Measurements from ENCODE around the gene PRRT4. TPM values are rescaled to one million over a fixed set of nuclear protein-coding genes. Genes with fewer than 3 reads are reported as not detected.

The PRRT4 gene
- total and polyA plus RNA-seq, 2 of the 4 experiments (the other 2 are of a cell fraction), result not detected

GRCh38 chr7:128364166-128364870 lies 2.8 kb upstream of the PRRT4 start:
- Histone ChIP-seq H3K79me1 (ENCODE audit: low read depth in 1 of 2, low read length in 2 of 2) (no peaks in the 10 kb centered on the region), H2BK5ac (ENCODE audit: low read depth, low read length, poor library complexity, severe bottlenecking) (no peak overlapping the region)
- CTCF ChIA-PET, result no interaction called here

More at GRCh38 chr7:128364166-128364870, 2.8 kb upstream of the PRRT4 start:
- Histone ChIP-seq H3K9me1 (ENCODE audit: insufficient read depth, low read length) (no peaks in the 10 kb centered on the region), H2BK15ac (ENCODE audit: low read depth, low read length) (no peak overlapping the region), H3K27ac (ENCODE audit: insufficient read depth, low read length) (no peak overlapping the region), H2BK20ac (ENCODE audit: low read depth, low read length) (no peak overlapping the region), H3K14ac (replicated peaks; ENCODE audit: low read depth, low read length) (no peak overlapping the region), H2AK5ac (ENCODE audit: low read depth, low read length) (no peak overlapping the region), H3K4me3 (ENCODE audit: insufficient read depth, low read depth, low read length) (no peak overlapping the region), H3K4me1 (ENCODE audit: control insufficient read depth, insufficient read depth, low read length) (no peaks in the 10 kb centered on the region; the same call in 1 of the 2 replicates), H3K36me3 (ENCODE audit: control insufficient read depth, insufficient read depth, low read length) (no peaks in the 10 kb centered on the region), H4K91ac (ENCODE audit: insufficient read depth, low read depth, low read length) (no peak overlapping the region), H4K5ac (ENCODE audit: low read depth, low read length) (no peak overlapping the region), H3K4me2 (ENCODE audit: low read depth, low read length) (no peak overlapping the region), H2AFZ (replicated peaks; ENCODE audit: low read length, poor library complexity) (no peak overlapping the region), H3K23ac (ENCODE audit: low read depth, low read length) (no peak overlapping the region; the same call in 1 of the 2 replicates), H3K9ac (ENCODE audit: low read depth, low read length) (no peak overlapping the region), H3K4ac (ENCODE audit: low read depth, low read length) (no peak overlapping the region), H2BK120ac (ENCODE audit: low read depth, low read length) (no peak overlapping the region), H3K56ac (ENCODE audit: extremely low read depth, insufficient read depth, low read length) (no peak overlapping the region), H2AK9ac (replicated peaks; ENCODE audit: low read depth, low read length, poor library complexity) (no peak overlapping the region), H3K9me3 (ENCODE audit: control insufficient read depth, insufficient read depth, low read length) (no peaks in the 10 kb centered on the region), H4K8ac (ENCODE audit: low read depth in 2 of 2, low read length in 2 of 2) (no peak overlapping the region), H3K27me3 (ENCODE audit: control insufficient read depth, insufficient read depth, low read length) (peaks cover 68% of the 10 kb centered on the region), H4K20me1 (ENCODE audit: insufficient read depth, low read length) (0 out of 2 replicates have a peak, but pooled peaks cover 3% of the 10 kb centered on the region), H3K18ac (ENCODE audit: low read depth, low read length) (no peak overlapping the region)
- BruUV-seq (replicated peaks), result no TSS peak
- no peak for DNase-seq
- whole genome bisulfite sequencing, 2 experiments (ENCODE audit: extremely low coverage in 2 of 2, insufficient read length in 1 of 2), result no CpG with 5 or more reads among the region's 4 CpGs
- POLR2A ChIA-PET (ENCODE audit: unreplicated experiment), result no interaction called here
- TF ChIP-seq USF2 (IDR thresholded peaks at IDR 0.05; ENCODE audit: low read depth, low read length) (no peak), CEBPB (IDR thresholded peaks at IDR 0.05; ENCODE audit: low read depth, low read length) (no peak), NFE2L2 (IDR thresholded peaks at IDR 0.05; ENCODE audit: low read depth, low read length) (no peak), CHD1 (IDR thresholded peaks at IDR 0.05; ENCODE audit: low read depth, low read length) (no peak), MAFK (IDR thresholded peaks at IDR 0.05; ENCODE audit: low read depth, low read length) (no peak), ELK1 (IDR thresholded peaks at IDR 0.05; ENCODE audit: borderline replicate concordance, low read depth, low read length) (no peak)
- ATAC-seq (ENCODE audit: low read depth), result no peak
- intact Hi-C loops (cut with micrococcal nuclease) (no loop called here), in situ Hi-C loops (cut with MboI; ENCODE audit: low sequenced_read_pairs) (no loop called here), dilution Hi-C loops (cut with HindIII; ENCODE audit: low sequenced_read_pairs, unreplicated experiment) (no loop called here)

Data from IMR-90 (cell line).